Measurements from ENCODE around the gene BCAM. TPM values are rescaled to one million over a fixed set of nuclear protein-coding genes. Genes with fewer than 3 reads are reported as not detected.

Gene BCAM
- total RNA-seq, 4 donors from 2014 or later, result 37.0 to 55.0 (median 43.0) TPM

GRCh38 chr19:44869733-44870470, 61.0 kb downstream of the BCAM start:
- ATAC-seq (ENCODE audit: low FRiP score), result no peak
- no peak for DNase-seq (ENCODE audit: low spot score)
- no peak for TF ChIP-seq CTCF (IDR thresholded peaks at IDR 0.05)

Small RNAs within 50 kb of the gene (small RNA-seq; reads per million reads assigned to genes)
- gene RF00156, result not detected

Other genes with a start within 250 kb of the BCAM start
- not detected for gene IGSF23, start 195.5 kb upstream of the BCAM start, total RNA-seq
- 10 to 100 TPM; 17.0 to 93.9 (median 28.6) TPM for gene PVR, start 165.2 kb upstream of the BCAM start, total RNA-seq
- 1 to 10 TPM; 2.1 to 6.8 (median 3.8) TPM for gene CEACAM19, start 137.6 kb upstream of the BCAM start, total RNA-seq
- gene CEACAM16, start 110.0 kb upstream of the BCAM start, total RNA-seq, result not detected
- 100 to 1,000 TPM in 1 of 4 donors, 10 to 100 TPM in 3; 12.2 to 113 (median 46.2) TPM for gene BCL3, start 60.4 kb upstream of the BCAM start, total RNA-seq
- gene CBLC, start 31.2 kb upstream of the BCAM start, total RNA-seq, result under 1 TPM in 1 of 4 donors, not detected in 3; 0.46 TPM
- 100 to 1,000 TPM in 2 of 4 donors, 10 to 100 TPM in 2; 58.6 to 129 (median 90.2) TPM for gene NECTIN2, start 37.2 kb downstream of the BCAM start, total RNA-seq
- gene TOMM40, start 82.2 kb downstream of the BCAM start, total RNA-seq, result 100 to 1,000 TPM in 1 of 4 donors, 10 to 100 TPM in 3; 37.2 to 121 (median 44.2) TPM
- 100 to 1,000 TPM; 248 to 920 (median 429) TPM for gene APOE, start 96.7 kb downstream of the BCAM start, total RNA-seq
- 100 to 1,000 TPM in 1 of 4 donors, 10 to 100 TPM in 3; 12.3 to 121 (median 21.8) TPM for gene APOC1, start 105.5 kb downstream of the BCAM start, total RNA-seq
- gene APOC4, start 133.1 kb downstream of the BCAM start, total RNA-seq, result not detected
- gene APOC2, start 136.9 kb downstream of the BCAM start, total RNA-seq, result 1 to 10 TPM in 2 of 4 donors, not detected in 2; 1.9 to 9.0 TPM
- gene CLPTM1, start 146.3 kb downstream of the BCAM start, total RNA-seq, result 10 to 100 TPM; 58.8 to 77.5 (median 70.2) TPM
- 10 to 100 TPM in 2 of 4 donors, 1 to 10 TPM in 2; 5.8 to 26.5 (median 13.5) TPM for gene RELB, start 192.4 kb downstream of the BCAM start, total RNA-seq
- gene CLASRP, start 229.9 kb downstream of the BCAM start, total RNA-seq, result 10 to 100 TPM; 49.3 to 78.2 (median 73.4) TPM

Measured in omental fat pad (tissue), 4 donors.